KOPT-K1 (cell line): ENCODE results near the gene C6orf89.

Source experiments
- H3K27ac ChIP-seq: fragments of 200-600 bp; sonication (generic); 2 replicates; pipeline ENCODE4 v1.5.1; 2016; ENCODE audit warnings: antibody characterized with exemption, mild to moderate bottlenecking, low read depth, low read length; ENCODE audit not compliant: poor library complexity, severe bottlenecking
- H3K36me3 ChIP-seq: fragments of 200-600 bp; sonication (generic); 2 replicates; pipeline ENCODE4 v1.5.1; 2017; ENCODE audit warnings: antibody characterized with exemption, mild to moderate bottlenecking, low read length, moderate library complexity; ENCODE audit not compliant: insufficient read depth
- H3K9me3 ChIP-seq: fragments of 200-600 bp; sonication (generic); 2 replicates; pipeline ENCODE4 v1.5.1; 2017; ENCODE audit warnings: antibody characterized with exemption, low read length, mild to moderate bottlenecking; ENCODE audit not compliant: insufficient read depth, poor library complexity, severe bottlenecking

C6orf89 gene, protein sequence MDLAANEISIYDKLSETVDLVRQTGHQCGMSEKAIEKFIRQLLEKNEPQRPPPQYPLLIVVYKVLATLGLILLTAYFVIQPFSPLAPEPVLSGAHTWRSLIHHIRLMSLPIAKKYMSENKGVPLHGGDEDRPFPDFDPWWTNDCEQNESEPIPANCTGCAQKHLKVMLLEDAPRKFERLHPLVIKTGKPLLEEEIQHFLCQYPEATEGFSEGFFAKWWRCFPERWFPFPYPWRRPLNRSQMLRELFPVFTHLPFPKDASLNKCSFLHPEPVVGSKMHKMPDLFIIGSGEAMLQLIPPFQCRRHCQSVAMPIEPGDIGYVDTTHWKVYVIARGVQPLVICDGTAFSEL

DNA sequence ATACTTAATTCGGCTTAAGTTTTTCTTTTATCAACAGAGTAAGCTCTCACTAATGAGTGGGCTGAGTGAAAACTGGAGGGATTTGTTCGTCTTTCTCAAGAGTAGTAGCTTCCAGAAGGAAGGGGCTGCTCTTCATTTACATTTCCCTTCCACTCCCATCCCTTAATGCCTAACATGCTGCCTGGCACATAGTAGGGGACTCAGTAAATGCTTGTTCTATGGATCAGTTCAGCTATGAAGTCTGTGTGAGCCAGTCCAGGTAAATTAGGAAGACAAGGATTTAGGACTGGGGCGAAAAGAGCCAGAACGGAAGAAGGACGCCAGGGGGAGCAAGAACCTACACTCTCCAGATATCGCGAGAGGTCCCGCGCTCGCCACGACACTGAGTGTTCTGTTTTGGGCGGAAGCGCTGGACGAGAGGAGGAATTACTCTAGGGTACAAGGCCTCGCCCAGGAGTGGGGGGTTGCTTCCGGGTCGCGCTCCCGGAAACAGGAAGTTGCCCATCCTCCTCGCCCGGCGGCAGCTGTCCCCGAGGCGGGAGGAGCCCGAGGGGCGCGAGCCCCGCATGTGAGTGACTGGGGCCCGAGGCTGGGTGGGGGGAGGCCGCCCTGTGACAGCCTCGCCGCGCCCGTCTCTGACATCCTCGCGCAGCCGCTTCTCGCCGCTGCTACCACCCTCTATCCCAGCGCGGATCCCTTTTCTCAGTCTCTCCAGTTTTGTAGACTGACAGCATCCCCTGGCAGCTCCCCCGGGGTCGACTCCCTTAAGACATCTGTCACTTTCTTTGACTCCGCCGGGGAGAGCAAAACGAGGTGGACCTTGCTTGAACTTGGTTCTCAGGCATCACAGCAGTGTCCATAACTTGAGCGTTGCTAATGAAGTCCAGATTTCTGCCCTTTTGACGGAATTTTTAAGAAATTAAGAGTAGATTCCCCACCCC is at the start of gene C6orf89:
C6orf89 (plus strand) TSS at position 492 of the 941 bp plus-strand sequence. CDS start 13,493 bp downstream, outside the sequence.
- H3K27ac ChIP-seq, result peak within 1 kb of the TSS; percentile 97

DNA sequence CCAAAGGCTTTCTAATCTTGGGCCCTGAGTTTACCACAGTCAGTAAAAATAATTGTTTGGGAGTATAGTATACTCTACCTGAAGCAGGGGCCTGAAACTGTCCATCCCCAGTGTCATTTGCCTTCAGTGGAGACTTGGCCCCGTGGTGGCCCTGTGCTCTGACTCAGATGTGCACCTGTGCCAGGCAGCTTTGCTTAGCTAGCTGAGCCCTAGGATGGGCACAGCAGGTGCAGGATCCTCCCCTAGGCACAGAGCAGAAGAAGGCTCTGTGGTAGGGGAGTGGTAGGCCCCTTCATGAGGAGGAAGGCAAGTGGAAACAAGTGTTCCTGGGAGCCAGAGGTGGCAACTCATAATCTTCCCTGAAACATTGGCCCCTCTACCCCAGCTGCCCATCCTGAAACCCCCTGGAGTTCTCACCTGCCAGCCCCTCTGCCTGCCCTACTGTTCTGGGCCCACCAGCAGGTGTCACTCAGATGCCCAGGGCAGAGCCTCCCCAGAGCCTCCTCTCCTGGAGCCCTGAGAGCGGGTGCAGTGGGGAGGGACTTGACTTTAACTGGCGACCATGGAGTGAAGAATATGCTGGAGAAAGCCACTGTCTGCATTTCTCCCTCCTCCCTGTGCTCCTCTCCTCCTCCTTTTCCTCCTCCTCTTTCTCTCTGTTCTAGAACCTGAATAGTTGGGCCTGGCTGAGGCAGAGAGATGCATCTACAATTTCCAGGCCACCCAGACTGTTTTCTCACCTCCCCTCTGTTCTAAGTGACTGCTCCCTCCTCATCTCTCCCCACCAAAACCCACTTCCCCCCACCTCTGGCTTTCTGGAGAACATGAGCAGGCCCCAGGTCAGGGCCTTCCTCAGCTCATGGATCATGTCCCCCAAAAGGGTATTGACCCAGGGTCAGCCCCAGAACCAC is 49.4 kb upstream of the C6orf89 start:
- no peak overlapping the region for H3K27ac ChIP-seq
- no peaks in the 10 kb centered on the region for H3K9me3 ChIP-seq
- no peaks in the 10 kb centered on the region for H3K36me3 ChIP-seq

More for the DNA sequence above, at the start of gene C6orf89:
- Histone ChIP-seq H3K9me3 (no peaks in the 10 kb centered on the region), H3K36me3 (no peaks in the 10 kb centered on the region)

DNA sequence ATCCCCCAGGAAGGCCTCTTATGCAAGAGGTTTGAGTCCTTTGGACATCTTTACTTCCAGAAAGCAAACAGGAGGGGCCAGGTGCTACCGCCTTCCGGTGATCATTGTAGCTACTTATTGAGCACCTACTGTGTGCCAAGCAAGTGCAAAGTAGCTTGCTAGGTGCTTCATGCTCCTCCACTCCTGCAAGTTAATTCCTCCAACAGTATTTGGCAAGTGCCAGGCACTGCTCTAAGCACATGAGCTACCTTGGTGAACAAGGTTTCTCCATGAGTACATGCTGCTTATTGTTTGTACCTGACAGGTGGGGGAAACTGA is 48.8 kb upstream of the C6orf89 start:
- H3K27ac ChIP-seq, result no peak overlapping the region
- H3K36me3 ChIP-seq, result no peaks in the 10 kb centered on the region
- no peaks in the 10 kb centered on the region for H3K9me3 ChIP-seq

DNA sequence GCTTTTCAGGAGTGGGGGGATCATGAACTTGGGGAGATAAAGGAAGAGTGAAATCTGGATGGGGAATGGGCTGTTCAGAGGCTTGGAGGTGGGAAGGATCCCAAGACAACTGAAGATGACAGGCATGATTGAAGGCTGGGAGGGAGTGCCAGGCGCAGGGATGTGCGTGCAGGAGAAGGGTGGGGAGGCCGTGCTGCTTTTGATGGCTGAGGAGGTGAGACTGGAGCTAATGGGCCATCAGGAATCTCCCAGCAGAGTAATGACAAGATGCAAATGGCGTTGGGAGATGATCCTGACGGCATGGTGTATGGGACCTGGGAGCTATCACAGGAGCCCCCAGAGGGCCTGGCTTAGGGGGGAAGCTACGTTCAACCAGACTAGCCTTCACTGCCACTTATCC is 48.1 kb upstream of the C6orf89 start:
- H3K36me3 ChIP-seq, result no peaks in the 10 kb centered on the region
- no peaks in the 10 kb centered on the region for H3K9me3 ChIP-seq
- no peak overlapping the region for H3K27ac ChIP-seq

DNA sequence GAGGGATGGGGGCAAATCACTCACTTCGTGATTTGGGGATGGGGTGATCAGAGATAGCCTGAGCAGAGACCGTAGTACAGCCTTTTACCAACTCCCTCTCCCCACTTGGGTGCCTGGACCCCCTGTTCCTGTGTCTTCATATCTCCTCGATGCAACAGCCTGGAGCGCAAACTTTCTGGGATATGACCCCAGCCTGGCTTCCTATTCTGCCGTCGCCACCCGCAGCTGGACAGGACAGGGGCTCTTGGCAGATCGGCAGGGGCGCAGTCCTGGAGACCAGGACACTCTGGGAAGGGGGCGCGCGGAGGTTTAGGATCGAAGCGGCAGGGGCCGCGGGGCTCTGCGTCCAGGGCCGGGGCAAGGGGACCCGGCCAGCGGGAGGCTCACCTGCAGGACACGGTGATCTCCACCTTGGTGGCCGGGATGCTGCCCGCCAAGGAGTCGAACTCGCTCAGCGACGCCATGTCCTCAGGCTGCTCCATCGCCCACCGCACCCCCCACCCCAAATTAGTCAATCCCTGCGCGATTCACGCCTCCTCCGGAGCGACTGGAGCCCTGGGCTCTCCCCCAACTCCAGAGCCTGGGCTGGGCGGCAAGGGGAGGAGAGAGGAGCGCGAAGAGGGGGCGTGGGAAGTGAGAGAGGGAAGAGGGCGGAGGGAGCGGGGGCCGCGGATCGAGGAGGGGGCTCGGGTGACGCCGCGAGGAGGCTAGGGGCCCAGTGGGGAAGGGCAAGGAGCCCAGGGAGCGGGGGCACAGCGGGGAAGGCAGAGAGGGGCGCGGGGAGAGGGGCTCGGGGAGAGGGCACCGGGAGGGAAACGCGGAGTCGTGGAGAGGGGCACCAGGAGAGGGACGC is 46.6 kb upstream of the C6orf89 start, which contains the start of gene CPNE5:
CPNE5 (minus strand) TSS at position 549 of the 853 bp plus-strand sequence; CDS start at position 482, 67 bp downstream.
- no peaks in the 10 kb centered on the region for H3K9me3 ChIP-seq
- H3K36me3 ChIP-seq, result no peaks in the 10 kb centered on the region
- H3K27ac ChIP-seq, result no peak within 1 kb of the TSS

DNA sequence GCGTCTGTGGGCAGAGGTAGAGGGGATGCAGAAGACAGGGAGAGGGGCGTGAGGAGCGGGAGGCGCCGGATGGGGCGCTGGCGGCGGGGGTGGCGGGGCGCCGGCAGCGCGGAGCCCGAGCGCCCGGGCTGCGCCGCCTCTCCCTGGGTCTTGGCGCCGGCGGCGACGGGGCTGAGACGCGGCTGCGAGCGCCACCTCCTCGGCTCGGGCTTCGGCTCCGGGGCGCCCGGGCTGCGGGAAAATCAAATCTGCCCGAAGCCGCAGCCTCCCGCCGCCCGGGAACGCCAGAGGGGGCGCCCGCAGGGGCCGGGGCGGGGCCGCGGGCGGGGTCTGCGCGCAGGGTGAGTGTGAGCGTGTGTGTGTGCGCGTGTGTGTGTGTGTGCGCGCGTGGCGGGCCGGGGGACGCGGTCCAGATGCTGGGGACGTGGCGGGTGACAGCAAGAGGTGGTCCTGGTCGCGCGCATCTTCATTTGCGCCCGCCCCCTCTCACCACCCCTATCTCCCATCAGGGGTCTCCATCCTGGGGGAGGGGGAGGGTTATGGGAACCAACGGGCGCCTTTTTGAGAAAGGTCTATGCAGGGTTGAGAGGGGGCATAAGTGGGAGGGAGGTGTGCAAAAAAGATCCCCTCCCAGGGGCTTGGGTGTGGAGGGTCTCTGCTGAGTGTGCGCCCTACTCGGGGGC is 45.9 kb upstream of the C6orf89 start:
- Histone ChIP-seq H3K36me3 (no peaks in the 10 kb centered on the region), H3K9me3 (no peaks in the 10 kb centered on the region), H3K27ac (no peak overlapping the region)

DNA sequence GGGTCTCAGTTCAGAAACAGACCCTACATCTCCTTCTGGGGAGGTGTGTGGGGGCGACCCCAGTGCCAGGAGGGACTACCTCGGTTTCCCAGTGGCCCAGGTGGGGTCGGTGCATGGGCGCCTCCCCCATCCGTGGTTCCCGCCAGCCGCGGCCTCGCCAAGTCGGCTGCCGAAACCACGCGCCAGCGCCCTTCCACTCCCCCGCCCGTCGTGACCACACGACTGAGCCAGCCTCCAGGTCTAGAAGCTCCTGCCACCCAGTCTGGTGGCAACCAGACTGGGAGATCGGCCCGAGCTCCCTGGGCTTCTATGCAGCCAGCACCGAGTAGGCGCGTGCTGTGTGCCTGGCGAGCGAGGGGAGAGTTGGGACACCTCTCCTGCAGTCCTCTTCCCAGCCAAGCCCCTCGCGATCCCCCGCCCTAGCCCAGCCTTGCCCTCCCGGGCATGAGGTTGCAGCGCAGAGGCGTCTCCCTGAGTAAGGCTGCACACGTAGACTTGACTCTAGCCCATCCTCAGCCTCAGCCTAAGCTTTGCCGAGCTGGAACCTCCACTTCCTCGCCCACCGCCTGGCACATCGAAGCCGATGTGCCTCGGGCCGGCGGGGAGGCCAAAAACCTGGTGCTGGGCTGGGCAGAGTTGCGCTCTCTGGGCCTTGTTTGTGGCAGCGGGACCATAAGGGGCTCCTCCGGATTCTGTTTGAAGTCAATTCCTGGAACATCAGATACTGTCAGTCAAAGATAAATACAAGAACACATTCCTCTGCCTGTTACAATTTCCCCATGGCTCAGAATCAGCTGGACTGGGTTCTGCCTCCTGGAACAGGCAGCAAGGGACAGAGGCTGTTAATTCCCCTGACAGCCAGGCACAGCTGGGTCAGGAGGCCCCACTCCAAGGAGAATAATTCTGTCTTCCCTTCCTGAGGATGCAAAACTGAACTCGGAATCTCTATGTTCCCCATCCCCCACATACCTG is 45.0 kb upstream of the C6orf89 start:
- no peaks in the 10 kb centered on the region for H3K9me3 ChIP-seq
- H3K36me3 ChIP-seq, result no peaks in the 10 kb centered on the region
- H3K27ac ChIP-seq, result no peak overlapping the region

DNA sequence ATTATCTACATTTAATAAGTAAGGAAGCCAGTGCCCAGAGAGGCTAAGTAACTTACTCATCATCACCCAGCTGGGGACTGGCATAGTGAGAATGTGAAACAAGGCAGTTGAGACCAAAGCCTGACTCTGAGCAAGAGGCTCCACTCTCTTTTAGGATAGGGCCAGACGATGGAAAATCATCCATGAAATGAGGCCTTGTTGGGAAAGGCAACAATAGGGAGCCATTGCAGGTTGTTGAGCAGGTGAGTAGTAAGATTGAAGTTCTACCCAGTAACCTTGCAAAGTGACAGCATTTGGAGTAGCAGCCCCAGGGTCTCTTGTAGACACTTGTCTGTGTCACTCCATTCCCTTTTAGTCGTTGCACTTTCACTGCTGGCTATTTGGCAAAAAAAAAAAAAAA is 44.0 kb upstream of the C6orf89 start:
- Histone ChIP-seq H3K27ac (no peak overlapping the region), H3K36me3 (no peaks in the 10 kb centered on the region), H3K9me3 (no peaks in the 10 kb centered on the region)

DNA sequence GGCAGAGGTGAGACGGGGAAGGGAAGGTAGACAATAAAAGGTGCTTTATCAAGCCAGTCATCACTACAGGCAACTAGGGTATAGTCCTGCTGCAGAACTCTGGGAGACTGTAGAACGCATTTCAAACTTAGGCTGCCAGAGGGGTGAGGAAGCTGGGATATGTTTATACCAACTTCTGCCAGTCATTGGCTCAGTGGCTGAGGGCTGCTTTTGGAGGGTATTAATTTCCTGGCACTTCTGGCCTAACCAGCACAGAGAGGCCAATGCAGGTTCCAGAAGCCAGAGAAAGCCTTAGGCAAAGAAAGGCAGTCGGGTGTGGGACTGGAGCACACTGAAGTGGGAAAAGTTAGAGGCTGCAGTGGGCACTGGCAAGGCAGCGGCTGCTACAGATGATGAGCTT is 42.6 kb upstream of the C6orf89 start:
- Histone ChIP-seq H3K9me3 (no peaks in the 10 kb centered on the region), H3K36me3 (no peaks in the 10 kb centered on the region), H3K27ac (no peak overlapping the region)

DNA sequence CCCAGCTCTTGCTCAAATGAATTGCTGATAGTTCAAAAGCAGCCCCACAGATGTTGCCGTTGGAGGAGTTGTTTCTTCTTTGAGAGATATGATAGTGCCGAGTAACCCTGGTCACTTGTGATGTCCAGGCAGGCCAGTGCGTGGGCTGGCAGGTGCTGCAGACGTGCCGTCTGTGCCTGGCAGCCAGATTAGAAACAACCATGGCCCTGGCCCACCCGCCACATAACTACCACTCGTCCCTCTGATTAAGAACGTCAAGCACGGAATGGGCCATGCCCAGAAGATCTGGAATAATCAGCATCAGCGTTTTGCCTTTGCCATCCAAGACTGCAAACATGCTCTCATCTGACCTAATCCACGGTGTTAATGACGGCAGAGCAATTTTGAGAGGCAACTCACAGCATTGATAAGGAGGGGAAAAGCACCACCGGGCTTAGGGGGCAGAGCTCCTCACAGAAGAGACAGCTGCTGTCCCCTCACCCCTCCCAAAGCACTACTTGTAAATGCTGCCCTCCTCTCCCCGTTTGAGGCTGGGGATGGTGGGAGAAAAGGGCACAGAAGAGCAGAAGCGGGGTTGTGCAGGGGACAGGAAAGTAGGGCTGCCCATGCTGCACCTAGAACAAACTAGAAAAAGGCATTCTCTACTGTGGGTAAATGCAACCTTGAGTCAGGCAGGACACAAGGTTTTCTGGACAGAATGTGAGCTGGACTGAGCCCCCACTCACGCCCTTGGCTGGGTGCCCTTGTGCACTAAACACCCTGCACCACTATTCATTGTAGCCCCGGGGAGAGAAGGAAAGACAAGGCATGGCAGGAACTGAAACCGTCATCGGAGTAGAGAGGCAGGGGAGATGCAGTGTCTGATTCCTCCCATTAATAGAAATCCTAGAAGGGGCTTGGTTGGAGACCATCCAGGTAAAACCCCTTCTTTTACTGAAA is 41.3 kb upstream of the C6orf89 start:
- Histone ChIP-seq H3K36me3 (no peaks in the 10 kb centered on the region), H3K27ac (no peak overlapping the region), H3K9me3 (no peaks in the 10 kb centered on the region)

DNA sequence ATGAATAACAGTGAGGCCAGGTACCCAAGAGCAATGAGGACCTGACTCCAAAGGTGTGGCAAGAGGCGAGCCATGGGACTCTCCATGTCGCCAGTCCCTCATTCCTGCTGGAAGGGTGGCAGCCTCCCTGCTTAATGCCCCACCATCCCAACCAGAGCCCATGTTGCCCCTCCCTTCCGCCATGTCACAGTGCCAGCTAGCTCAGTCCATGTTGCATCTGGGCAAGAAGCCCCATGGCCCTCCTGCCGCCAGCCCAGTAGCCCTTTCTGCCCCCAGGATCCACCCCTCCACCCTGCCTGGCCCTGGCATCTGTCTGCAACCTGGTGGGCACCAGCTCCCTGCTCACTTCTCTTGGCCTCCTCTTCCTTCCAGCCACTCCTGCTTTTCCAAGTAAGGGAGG is 40.5 kb upstream of the C6orf89 start:
- H3K9me3 ChIP-seq, result no peaks in the 10 kb centered on the region
- H3K36me3 ChIP-seq, result no peaks in the 10 kb centered on the region
- no peak overlapping the region for H3K27ac ChIP-seq

DNA sequence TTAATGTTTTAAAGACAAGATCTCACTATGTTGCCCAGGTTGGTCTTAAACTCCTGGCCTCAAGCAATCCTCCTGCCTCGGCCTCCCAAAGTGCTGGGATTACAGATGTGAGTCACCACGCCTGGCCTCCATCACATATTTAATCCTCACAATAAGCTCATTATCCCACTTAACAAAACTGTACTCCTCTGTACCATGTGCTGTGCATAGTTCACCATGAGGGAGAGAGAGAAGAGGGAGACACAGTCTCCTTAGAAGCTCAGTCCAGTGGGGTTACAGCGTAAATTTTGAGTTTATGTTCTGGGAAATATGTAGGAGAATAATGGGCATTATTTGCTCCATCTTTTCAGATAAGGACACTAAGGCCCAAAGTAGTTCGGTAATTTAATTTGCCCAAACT is 38.6 kb upstream of the C6orf89 start:
- H3K27ac ChIP-seq, result no peak overlapping the region
- H3K36me3 ChIP-seq, result peaks cover 9% of the 10 kb centered on the region; the same call in 1 of the 2 replicates
- no peaks in the 10 kb centered on the region for H3K9me3 ChIP-seq
